Stimulated activated CD4-positive, alpha-beta T cell treated with anti-CD3 and anti-CD28 coated beads, Interleukin-1b, Interleukin-23, amount 100 ng/mL, for 1 hour (primary cell): Measurements from ENCODE around the gene PGS1.

Experiments used
- DNase-seq, 2 donors: peaks; one replicate each; pipeline ENCODE4 v3.0.0-alpha.2; 2020; ENCODE audit warnings: low read depth in 2 of 2

The PGS1 gene

GRCh38 chr17:78346605-78347250 lies 31.7 kb upstream of the PGS1 start:
- no peak for DNase-seq

DNA sequence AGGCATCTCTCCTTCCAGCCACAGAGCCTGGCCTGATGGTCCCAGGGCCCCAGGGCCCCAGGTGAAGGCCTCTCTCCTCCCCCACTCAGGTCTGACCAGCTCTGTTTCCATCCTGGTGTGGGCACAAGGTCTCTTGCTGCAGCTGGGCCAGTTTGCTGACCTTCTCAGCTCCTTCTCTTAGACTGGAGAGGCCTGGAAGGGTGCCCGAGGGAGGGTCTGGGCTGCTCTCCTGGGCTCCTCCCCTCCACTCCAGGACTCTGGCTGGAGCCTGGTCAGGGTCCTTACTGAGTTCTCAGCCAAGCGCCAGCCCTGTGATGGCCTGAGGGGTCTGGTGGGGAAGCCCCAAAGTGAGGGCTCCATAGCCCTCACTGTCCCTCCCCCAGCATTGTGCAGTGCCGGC lies 31.0 kb upstream of the PGS1 start:
- no peak for DNase-seq

DNA sequence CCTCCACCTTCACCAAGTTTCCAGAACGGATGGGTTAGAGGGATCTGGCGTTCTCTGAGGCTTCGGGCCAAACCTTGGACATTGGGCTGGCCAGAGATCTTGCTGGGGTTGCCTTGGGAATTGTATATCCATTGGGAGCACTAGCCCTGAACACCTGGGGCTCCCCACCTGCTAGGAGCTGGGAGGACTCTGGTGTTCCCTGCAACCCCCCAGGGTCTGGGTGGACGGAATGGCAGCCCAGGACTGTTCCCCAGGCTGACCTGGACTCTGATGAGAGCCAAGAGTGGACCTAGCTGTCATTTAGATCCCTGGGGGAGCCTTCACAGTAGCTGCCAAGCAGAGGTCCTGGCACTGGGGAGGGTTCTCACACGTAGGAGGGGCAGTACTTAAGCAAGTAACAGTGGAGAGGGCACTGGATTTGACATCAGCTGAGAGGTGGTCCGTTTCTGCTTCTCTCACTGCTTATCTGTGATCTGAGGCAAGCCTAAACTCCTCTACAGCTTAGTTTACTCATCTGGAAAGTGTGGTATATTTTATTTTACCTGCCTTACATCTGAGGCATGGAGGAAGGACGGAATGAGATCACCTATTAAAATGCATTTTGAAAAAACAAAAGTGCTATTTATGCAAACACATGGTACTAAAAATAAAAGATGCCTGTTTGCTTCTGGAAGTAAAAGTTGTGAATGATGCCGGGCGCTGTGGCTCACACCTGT lies 30.2 kb upstream of the PGS1 start:
- DNase-seq = no peak

- DNase-seq = no peak
Observed at GRCh38 chr17:78349891-78350642, 28.4 kb upstream of the PGS1 start.

GRCh38 chr17:78351449-78352006 lies 26.9 kb upstream of the PGS1 start:
- DNase-seq = no peak

DNA sequence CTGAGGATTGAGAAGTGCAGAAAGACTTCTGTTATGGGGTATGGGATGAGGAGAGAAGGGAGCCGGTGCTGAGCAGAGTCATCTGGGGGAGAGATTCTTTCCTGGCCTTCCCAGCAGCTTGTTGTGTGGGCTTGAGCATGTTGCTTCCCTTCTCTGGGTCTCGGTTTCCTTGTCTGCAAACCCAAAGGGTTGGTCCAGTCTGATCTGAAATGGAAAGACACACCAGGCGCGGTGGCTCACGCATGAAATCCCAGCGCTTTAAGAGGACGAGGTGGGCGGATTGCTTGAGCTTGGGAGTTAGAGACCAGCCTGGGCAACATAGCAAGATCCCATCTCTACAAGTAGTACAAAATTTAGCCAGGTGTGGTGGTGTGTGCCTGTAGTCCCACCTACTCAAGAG lies 24.6 kb upstream of the PGS1 start:
- DNase-seq = no peak

DNA sequence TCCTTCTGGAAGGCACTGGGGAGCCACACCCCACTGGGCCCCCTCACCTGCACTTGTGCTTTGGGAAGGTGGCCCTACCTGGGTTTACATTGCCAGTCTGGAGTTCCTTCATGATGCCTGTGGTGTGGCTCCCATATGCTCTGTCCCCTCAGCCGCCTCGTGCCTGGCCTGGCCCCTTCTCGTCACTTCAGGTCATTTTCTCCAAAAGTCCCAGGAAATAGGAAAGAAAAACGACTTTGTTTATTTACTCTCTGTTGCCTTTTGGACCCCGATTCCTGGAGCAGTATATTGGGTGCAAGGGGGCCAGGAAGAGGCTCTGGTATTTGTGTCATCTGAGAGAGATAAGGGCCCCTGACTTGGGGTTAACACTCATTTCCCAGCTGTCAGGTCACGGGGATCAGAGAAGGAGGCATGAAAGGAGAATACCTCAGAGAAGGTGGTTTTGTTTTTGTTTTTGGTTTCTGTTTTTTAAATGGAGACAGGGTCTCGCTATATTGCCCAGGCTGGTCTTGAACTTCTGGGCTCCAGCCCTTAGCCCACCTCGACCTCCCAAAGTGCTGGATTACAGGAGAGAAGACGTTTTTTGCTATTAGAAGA lies 23.3 kb upstream of the PGS1 start:
- DNase-seq = no peak

DNA sequence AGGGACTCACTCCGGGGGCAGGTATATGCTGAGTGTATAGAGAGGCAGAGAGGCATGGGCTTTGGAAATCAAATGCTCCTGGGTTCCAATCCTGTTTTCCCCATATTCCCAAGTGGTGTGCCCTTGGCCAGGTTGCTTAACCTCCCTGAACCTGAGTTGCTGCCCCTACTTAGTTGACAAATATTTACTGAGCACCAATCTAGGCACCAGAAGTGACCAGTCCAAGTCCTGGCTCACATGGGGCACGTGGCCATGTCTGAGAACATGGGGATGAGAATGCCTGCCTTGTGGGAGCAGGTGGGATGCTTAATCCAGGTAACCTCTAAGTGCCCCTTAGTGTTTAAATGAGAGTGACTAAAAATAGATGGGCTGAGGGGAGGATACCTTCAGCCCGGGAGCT lies 22.7 kb upstream of the PGS1 start:
- DNase-seq = no peak

DNA sequence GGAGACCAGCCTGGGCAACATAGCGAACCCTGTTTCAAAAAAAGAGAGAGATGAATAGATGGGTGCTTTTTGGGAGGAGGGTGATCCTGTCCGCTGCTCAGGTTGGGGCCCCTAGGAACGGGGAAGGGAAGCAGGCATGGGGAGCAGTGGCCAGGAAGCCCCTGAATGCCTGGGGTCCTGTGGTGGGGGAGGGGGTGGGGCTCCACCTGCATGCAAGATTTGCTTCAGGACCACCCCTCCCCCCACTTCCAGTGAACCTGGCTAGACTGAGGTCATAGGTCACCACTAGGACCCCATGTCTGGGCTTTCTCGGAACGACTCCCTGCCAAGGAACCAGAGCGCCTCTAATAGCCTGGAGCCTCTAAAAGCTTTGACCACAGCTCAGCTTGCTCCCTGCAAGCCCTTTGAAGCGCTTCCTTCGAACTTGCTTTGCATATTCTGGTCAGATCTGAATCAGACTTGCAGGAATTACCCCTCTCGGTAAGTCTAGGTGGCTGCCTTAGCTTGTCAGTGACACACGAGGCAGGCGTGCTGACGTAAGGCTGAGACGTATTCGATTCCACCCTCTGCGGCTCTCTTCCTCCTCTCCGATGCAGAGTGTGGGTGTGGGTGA lies 22.2 kb upstream of the PGS1 start:
- DNase-seq = peak; percentile 68 to 69

DNA sequence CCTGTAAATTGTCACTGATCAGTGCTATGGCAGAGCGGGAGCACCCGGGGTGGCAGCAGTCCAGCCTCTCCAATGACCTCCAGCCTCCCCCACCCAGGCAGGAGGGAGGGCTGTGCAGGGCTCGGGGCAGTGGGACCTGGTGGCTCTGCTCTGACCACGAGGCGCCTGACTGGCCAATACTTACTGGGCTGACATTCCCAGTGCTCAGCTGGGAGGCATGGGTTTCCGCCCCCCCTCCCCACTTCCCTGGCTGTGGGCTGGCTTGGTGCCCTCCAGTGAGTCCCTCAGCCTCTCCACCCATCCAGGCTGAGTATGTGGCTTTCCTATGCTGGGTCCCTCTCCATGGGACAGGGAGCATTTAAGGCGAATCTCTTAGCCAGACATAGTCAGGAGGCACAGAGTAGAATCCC lies 21.3 kb upstream of the PGS1 start:
- no peak for DNase-seq

DNA sequence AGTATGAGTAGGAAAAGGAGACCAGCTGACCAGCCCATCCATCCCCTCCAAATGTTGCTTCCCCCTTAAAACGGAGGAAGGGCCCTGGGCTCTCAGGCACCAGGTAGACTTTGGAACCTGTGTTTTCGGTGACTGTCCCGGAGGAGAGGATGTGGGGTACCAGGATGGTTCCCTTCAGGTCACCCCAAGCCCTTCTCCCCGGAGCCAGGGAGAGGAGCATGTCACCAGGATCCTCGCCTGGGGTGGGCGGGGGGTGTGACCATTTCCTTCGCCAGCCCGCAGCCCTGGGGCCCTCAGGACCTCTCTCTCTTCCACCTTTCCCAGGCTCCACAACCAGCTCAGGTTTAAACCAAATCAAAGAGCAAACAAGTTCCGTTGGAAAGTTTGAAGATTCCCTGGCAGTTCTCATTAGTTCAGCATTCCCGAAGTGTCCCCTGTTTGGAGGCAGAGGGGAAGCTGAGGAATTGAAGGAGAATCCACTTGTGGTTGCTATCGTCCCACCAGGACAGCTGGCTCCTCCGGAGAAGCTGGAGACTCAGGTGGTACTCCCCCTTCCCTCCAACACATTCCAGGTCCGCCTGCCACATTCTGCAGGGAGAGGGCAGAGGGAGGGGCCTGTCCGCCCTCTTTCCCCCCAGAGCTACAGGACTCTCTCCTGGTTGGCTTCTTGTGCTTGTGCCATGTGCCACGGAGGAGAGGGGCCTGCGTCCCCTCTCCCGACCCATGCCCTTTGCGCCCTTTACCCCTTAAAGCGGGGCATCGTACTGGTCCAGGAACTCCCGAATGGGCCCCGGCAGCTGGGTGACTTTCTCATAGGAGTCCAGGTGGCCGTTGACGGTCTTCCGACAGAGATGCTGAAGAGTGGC lies 20.5 kb upstream of the PGS1 start:
- no peak for DNase-seq

DNA sequence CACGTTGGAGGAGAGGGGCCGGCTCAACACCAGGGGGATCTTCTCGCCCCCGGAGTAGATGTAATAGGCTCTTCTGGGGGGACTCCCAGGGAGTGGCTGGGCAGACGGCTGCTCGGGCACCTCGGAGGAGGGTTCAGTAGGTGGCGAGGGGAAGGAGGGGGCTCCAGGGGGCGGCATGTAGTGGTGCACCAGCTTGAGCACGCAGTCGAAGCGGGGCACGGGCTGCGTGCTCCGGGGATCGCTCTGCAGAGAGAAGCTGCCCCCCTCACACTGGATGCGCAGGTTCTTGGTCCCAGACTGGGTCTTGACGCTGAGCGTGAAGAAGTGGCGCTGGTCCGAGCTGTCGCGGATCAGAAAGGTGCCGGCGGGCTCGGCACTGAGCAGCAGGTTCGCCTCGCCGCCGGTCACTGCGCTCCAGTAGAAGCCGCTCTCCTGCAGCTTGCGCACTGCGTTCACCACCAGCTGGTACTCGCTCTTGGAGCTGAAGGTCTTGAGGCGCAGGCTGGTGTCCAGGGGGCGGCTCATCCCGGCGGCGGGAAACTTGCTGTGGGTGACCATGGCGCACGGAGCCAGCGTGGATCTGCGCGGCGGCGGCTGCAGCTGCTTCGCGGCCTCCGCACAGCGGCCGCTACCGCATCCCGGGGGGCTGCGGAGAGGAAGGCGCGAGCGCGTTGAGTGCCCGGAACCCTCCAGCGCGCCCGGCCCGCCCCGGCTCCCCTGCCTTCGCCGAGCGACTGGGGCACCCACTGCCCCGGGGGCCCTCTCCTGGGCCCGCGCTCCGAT lies 19.7 kb upstream of the PGS1 start:
- DNase-seq = no peak

DNA sequence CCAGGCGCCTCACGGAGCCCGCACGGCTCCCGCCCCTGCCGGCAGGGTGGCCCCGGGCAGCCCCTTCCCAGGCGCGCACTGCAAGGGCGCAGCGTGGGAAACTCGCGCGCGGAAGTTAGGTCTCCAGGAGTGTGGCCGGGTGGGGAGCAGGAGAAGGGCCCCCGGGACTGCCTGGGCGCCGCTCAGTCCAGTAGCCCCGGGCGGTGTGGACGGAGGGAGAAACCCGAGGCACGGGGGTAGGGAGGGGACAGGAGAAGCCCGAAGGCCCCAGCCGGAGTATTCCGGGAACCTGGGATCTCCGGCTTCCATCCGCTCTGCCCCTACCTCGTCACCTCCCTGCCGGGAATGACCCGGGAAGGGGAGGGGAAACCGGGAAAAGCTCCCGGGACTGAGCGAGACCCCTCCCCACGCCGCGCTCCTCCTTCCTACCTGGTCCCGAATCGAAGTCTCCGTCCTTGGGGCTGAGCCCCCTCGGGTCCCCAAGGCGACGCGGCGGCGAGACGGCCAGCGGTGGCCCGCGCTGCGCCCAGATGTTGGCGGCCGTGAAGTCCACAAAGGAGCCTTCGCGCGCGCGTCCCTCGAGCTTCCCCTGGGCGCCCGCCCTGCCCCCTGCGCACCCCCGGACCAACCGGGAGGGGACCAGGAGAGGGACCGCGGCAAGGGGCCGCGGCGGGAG lies 19.0 kb upstream of the PGS1 start:
- DNase-seq = no peak

DNA sequence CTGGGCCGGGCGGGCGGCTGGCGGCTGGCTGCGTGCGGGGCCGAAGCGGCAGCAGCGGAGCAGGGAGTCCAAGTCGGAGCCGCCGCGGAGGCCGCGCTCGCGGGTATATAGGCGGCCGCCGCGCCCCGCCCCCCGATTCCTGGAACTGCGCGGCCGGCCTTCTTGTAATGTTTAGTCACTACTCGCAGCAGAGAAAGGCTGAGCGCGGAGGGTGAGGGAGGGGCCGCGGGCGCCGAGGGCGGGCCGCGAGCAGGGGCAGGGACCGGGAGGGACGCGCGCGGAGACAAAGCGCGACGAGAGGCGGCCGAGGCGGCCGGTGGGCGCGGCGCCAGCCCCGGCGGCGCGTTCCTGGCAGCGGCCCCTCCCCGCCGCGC lies 18.5 kb upstream of the PGS1 start, which contains the start of gene SOCS3:
Gene SOCS3 (minus strand): TSS at position 81 of the 374 bp plus-strand sequence. CDS start 982 bp downstream, outside the sequence.
- peak; percentile 94 to 96 for DNase-seq

- DNase-seq = peak; percentile 68 to 91
Observed at GRCh38 chr17:78360371-78361224, 17.9 kb upstream of the PGS1 start.

DNA sequence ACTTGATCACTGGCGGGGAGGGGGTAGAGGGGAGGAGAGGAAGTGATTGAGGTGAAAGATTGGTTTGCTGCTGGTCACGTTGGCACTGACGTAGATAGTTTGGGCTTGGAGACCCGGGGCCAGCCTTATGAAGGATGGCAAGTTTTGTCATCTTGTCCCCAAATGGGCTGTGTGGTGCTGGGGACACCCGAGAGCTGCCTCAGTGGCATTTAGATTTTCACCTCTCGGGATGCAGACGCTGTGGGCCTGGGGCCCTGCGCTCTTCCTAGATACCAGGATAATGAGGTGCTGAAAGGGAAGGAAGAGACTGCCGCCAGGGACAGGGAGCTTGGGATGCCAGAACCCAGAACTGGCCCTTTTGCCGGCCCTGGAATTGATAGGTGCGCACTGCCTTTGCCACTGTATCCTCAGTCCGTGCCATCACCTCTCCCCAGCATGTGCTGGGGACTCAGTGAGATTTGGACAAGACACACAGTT lies 17.2 kb upstream of the PGS1 start:
- no peak for DNase-seq

- no peak for DNase-seq
Observed at GRCh38 chr17:78362232-78362631, 16.2 kb upstream of the PGS1 start.

DNA sequence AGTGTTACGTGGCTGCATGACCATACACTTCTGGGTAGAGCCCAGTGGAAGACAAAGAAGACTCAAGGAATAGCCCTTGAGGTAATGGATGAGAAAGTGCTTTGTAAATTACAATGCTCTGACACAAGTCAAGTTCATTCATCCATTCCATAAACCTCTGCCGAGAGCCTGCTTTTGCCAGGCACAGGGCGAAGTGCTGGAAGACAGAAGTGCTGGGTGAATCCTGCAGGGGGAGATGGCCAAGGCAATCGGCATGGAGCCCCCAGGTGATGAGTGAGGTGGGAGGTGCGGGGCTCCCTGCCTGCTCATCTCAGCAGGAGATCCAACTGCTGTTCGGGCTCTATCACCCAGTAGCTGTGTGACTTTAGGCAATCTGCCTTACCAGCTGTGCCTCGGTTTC lies 15.8 kb upstream of the PGS1 start:
- no peak for DNase-seq
